GM19324 (cell line): ENCODE data around the gene SOX6.

Experiments used
- ATAC-seq: cut with Tn5 transposase; IDR thresholded peaks from one replicate; pipeline ENCODE4 v1.9.1; 2021; ENCODE audit warnings: mild to moderate bottlenecking, moderate library complexity; ENCODE audit not compliant: unreplicated experiment, low FRiP score

Gene SOX6

DNA sequence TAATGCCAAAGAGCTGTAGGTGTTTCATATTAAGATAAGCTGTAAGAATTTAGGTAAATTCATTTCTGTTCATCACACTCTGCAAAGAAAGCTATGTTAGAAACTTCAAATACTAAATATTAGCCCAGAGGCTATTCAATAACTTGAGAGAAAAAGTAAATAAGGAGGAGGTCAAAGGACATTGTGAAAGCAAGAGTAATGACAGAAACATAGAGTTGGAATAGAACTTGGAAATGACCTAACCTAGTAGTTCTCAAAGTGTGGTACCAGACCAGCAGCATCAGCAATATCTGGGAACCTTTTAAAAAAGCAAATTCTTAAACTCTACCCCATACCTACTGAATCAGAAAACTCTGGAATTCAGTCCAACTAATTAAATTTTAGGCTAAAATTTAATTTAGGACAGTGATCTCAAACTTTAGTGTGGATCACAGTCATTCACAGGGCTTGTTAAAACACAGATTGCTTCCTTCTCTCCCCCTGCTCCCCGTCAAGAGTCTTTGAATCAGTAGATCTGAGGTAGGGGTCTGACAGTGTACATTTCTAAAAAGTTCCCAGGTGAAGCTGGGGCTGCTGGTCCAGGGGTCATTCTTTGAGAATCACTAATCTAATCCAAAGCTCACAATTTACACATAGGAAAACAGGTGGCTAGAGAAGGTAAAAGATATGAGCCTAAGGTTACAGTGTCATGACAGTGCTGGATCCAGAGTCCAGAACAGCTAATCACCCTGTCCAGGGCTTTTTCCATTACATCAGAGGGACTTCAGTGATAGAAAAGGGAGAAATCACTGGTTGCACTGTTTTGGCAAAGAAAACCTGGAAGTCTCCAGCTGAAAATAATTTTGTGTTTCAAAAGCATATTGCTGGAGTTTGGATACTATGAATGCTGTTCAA is 241.1 kb downstream of the SOX6 start:
- ATAC-seq: no peak

DNA sequence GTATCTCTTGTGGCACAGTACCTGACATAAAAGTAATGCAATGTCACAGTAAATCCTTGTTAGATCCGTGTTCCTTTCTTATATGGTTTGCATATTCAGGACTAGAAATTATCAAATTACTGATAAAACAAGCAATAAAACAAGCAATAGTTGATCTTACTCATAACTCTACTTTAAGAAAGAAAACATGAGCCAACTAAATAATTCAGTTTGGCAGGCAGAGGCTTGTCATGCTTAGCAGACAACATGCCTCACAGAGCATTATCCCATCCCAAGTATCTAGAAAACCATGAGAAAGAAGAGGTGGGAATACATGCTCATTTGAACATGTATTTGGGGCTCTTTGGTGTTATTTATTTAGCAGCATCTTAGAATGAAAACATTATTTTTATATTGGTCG is 241.9 kb downstream of the SOX6 start:
- no peak for ATAC-seq

DNA sequence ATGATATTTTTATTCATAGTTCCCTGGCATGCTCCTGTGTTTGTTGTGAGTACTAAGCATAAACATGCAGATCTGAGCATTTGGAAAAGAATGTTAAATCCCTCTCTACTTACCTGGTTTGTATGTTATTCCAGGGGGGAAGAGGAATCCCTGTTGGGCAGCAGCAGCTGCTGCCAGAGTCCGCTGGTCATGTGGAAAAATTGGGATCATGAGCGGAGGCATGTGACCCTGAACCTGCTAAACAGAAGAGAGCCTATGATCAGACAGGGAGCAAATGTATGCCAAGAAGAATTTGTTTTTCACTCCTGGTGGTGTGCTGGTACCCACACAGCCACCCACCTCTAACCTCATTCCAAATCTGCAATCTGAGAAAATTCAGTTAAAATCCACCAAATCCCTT is 244.7 kb downstream of the SOX6 start:
- no peak for ATAC-seq

DNA sequence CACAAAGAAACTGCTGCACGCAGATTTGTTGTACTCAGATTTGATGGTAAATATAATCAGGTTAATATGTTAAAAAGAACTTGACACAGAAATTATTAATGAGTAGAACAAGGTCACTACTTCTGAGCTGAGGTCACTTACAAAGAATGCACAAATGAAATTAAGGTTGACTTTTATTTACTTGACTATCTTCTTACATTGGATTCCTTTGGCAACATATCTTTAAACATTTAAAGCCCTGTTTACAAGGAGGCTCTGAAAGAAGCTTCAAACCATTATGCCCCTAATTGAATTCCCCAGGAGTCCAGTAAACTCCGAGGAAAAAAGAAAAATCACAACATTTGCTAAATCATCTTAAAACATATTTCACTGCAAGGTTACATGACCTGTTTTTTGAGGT is 245.5 kb downstream of the SOX6 start:
- ATAC-seq: no peak

DNA sequence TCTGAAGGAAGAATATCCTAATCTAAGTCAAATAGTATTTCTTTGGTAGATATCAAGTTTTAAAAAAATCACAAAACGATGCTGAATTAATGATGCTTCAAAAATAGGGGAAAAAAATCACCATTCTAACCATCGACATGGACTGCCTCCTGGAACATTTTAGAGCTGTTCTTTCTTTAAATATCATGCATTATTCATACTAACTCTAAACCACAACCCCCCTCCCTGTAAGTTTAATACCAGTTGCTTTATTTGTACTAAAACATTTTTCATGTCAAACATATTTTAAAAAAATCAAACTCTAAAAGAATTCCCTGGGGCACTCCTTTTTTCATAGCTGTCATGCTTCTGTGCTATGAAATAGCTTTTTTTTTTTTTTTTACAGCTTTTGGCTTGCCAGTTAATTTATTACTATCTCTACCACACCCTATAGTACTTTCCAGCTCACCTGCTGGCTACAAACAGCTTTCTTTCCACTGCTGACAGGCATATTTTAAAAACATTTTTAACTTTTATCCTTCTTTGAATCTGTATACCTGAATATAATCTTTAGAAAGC is 256.9 kb downstream of the SOX6 start:
- no peak for ATAC-seq

DNA sequence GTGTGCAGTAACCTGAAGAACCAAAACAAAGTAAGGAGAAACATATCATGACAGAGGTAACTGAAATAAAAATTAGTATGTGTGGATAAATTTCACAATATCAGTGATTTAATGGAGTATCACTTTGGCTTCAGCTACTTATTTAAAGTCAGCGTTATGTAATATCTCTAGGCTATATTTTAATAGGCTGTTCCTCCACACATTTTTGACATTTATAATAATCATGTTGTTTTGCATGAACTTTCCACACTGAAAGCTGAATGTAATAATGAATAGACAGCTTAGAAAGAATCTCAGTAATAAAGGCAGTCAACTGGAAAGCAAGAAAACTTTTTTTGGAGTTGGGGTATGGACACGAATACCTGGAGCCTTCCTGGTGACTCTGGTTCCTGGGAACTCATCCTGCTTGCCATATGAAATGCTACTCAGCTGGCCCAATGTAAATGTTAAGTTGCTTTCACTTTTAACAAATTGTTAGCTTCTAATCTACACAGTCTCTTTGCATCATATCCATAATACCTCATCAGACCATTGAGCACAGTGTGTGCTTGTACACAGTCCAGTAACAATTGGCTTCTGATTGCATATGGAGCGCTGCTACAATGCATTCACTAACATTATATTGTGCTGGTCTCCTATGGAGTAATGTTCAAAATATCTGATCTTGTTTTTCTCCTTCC is 257.7 kb downstream of the SOX6 start:
- ATAC-seq: no peak

DNA sequence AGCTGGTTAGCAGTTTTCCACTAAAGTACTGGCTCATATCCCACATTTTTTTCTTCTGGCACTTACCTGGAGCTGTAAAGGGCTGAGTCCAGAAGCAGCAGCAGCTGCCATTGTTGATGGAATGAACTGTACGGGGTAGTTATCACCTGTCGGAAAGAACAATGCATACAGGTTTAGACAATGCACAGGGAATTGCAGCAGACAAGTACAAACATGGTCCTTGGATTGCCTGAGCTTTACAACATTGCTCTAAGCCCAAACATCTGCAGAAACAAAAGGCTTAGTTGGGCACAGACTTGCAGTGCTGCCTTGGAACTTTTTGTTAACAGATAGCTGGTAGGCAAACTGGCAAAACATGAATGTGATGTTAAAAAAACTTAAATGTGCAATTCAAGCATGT is 258.8 kb downstream of the SOX6 start:
- ATAC-seq: no peak

DNA sequence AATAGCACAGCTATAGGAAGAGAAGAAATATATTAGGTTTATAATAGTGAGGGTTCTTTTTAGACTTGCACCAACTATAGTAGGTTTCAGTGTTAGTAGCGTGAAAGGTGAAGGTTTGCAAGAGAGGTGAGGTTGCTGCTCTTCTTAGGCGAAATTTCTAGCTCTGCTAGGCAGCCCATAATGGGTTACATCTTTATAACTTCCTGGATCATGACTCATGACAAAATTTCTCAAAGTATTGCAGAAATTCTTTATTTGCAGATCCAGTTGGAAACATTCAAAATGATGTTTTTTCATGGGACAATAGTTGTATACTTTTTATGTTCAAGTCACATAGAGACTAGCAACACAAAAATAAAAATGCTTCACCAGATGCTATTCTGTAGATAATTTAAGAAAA is 260.0 kb downstream of the SOX6 start:
- no peak for ATAC-seq

DNA sequence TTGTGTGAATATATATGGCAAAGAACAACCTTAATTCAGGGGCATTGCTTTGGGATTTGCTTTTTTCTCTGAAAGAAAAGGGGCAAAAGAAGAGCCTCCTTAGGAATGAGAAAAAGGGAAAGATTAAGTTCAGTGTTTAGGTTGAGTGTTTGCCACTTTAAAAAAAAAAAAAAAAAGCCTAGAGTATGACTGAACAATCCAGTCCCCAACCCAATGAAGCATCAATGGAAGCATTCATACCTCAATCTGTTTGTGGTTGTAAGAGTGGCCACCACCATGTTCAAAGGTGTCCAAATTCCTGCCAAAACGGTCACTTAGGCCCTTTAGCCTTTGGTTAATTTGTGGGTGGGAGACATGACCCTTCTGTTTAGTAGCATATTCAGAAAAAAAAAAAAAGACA is 260.6 kb downstream of the SOX6 start:
- ATAC-seq: no peak

DNA sequence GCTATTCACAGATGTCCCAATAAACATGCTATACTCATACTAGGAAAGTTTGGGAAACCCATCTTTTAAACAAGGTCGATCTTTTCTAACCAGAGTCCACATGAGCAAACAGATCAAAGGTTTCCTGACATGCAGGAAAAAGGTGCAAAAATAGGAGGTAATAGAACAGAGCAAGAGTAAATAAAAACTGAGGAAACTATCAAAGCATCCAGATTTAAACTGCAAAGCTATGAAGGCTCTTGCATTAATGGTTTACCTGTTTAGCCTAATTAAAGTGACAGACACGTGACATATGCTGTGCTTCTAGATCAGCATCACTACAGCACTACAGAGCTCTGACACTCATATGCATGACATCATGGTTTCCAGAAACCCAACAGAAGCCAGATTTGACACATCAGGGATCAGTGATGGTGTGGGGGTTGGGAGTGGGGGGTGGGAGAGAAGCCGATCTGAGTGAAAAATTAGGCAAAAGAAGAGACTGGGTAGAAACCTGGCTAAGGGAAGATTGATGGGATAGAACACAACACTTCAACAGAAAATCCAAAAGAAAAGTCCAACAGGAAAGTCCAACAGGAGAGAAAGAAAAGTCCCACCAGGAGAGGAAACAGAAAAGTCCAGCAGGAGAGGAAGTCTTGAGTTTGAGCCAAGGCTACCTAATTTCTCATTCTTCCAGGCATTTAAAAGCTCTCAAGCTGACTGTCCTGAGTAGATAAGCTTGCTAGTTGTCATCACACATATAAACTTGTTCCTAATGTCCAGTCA is 262.3 kb downstream of the SOX6 start:
- ATAC-seq: no peak

DNA sequence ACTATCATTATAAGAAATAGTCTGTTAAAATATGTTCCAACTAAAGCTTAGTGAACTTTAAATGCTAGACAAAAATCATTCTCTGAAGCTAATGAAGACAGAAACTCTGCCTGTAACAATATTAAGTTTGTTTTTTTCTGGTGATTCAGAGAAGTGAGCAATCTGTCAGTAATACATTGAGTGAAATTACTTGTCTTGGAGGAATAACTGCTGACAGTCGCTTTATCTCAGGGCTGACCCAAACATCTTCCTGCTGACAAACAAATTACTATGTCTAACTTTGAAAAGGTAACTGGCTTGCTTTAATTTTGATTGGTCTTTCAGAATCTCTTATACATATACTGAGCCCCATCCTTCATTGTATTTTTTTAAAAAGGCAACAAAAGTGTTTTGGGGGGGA is 264.5 kb downstream of the SOX6 start:
- no peak for ATAC-seq

DNA sequence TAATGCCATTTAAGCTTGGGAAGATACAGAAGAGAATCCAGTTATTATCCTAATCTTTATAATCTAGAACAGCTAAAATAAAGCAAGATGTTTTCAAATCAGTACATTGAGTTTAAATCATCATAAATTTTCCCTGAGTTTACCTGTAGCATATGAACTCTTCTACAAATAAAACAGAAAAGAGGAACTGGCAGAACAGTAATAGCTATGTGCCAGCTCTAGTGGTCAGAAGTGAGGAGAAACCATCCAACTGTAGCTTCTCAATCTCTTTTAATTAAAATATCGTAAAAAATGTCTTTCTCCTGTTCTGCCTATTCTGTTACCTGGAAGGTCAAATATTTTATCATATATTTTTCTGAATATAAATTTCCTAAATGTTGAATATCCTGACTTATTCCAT is 266.9 kb downstream of the SOX6 start:
- ATAC-seq: no peak

DNA sequence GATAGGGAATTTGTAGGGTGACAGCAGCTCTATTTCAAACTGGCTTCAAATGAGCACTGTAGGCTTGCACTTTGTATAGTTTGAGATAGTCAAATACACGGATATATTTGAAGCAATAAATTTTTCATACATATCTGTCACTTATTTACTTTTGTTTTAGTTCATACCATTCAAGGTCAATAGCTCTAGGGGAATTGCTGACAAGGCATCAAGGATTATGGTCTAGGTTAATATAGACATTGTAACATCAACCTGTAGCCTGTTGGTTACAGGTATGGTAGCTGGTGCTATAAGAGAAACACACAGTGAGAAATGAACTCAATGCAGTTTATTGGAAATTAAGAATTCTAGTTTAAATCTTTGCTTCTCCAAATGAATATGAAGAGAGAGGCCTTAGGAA is 267.6 kb downstream of the SOX6 start:
- no peak for ATAC-seq

DNA sequence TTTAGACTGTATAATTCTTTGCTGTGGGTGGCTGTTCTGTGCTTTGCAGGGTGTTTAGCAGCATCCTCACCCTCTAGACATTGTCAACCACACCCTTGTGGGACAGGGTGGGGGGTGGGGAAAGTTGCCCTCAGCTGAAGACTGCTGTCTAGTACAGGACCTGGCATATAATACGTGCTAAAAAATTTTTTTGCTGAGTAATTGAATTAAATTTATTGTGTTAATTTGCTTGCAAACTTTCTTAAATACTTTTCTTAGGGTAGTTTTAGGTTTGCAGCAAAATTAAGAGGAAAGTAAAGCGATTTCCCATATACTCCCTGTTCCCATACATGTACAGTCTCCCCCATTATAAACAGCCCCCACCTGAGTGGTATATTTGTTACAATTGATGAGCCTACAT is 268.5 kb downstream of the SOX6 start:
- no peak for ATAC-seq

DNA sequence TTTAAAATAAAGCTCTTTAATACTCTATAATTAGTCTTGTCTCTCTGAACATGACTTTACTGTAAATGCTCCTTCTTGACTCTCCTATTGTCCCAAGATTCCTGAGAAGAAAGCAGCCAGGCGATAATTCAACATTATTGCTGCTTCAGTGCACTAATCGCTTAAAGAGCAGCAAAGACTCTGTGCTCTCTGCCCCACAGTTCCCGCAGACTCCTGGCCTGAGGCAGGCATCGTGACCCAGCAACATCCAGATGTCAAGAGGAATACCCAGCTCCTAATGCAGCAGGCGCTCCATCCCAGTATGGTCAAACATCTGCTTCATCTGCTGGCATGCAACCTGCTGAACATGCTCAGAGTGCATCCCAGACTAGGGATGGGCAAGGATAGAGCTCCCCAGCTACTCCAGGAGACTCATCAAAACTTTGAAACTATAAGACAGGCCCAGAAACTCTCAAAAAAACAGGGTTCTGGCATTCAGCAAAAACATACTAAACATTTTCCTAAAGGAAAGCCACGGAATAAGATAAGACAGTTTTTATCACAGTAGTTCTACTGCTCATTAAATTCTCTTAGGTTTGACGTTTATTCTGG is 270.0 kb downstream of the SOX6 start:
- ATAC-seq: no peak

DNA sequence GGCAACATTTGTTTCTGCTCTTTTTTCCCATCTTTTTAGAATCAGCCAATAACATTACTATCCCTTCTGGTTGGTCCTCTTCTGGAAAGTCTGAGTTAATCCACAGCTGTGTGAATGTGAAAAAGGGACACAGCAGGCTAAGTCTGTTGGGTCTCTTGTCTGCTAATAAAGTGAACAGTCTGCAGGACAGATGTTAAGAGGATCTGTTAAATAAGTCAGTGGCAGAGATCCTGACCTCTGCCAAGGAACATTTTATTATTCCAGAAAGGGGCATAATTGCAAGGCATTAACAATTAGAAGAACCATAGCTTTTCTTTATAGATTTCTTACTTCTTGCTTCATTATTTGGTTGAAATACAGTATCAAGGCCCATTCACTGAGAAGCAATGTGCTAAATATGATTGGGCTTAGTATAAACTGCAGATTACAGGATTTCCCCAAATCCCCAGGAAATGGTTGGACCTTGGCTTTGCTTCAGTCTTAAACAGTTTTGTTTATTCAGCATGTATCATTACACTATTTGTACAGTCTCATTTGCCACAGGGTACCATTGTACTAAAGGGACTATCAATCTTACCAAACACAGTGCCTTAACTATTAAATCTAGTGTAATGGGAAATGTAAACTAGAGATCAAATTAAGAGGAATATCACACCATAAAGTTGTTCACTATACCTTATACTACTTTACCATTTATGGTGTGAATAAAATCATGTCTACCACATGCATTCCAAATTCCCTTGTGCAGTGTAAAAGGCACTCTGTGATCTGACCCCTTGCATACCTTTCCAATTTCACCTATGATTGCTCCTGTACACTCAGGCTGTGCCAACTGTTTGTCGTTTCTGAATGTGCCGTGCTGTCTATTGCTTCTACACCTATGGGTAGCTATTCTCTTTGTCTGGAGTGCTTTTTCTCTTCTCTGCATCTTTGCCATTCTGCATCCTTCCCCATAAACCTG is 274.0 kb downstream of the SOX6 start:
- no peak for ATAC-seq

DNA sequence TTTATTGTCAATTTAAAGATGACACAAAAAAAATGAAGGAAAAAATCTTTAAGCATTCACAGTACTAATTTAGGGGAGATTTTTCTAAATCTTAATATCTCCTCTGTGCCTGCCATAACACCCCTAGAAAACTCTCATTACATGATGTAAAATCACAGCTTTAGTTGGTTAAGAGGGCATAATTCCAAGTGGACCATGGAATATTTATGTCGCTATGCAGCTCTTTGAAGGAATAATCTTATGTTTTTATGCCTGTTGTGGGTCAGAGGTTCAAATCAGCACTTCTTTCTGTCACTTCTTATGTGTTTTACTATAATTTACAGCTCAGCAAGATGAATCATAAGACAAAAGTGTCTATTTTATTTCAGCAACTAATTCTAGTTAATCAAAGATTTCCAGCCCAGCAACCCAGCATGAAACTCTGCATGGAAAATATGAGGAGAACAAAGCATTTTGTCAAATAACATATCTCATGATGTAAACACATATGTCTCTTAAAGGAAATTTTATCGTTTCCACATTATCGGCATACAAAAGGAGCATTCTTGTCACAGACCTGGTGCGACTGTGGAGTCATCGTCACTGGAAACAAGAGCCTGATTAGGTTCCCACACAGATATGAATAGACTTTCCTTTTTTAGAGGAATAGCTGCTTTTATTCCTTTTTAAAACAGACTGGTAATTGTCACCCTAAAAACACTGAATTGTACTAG is 274.8 kb downstream of the SOX6 start:
- ATAC-seq: no peak

DNA sequence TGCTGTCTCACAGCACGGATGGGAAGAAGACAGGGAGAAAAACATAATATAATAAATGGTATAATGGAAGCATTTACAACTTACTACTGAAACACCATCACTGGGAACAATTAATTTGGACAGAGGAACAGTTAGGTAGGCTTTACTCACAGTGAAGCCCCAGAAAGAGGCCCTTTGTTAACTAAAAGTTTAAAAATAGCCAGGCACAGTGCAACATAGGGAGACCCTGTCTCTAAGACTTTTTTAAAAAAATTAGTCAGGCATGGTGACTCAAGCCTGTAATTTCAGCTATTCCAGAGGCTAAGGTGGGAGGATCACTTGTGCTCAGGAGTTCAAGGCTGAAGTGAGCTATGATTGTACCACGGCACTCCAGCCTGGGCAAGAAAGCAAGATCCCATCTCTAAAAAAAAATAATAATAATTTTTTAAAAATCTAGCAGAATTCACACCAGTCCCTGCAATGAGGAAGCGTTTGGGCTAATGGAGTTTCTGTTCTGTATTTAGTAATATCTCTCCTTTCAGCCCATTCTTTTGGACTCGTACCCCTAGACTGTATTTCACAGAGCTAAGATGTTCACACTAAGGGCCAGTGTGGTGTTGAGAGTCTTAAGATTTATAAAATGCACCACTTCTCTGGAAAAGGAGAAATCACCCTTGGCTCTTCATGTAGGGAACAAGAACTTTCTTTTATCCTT is 275.5 kb downstream of the SOX6 start:
- ATAC-seq: no peak
